HPDE6-E6E7 (cell line): ENCODE data around the gene PQBP1.
A peak's percentile ranks its signal among the peaks of the same experiment; 100 is the strongest.
"Not testable (repeated sequence)": the region's sequence is repeated elsewhere in the genome, so short reads cannot be mapped to it uniquely, and the experiment has no call there.

Experiments
- DNase-seq: peaks from one replicate; pipeline ENCODE4 v3.0.0; 2011; ENCODE audit warnings: missing footprints; ENCODE audit errors: extremely low spot score

Gene PQBP1, protein sequence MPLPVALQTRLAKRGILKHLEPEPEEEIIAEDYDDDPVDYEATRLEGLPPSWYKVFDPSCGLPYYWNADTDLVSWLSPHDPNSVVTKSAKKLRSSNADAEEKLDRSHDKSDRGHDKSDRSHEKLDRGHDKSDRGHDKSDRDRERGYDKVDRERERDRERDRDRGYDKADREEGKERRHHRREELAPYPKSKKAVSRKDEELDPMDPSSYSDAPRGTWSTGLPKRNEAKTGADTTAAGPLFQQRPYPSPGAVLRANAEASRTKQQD

DNA sequence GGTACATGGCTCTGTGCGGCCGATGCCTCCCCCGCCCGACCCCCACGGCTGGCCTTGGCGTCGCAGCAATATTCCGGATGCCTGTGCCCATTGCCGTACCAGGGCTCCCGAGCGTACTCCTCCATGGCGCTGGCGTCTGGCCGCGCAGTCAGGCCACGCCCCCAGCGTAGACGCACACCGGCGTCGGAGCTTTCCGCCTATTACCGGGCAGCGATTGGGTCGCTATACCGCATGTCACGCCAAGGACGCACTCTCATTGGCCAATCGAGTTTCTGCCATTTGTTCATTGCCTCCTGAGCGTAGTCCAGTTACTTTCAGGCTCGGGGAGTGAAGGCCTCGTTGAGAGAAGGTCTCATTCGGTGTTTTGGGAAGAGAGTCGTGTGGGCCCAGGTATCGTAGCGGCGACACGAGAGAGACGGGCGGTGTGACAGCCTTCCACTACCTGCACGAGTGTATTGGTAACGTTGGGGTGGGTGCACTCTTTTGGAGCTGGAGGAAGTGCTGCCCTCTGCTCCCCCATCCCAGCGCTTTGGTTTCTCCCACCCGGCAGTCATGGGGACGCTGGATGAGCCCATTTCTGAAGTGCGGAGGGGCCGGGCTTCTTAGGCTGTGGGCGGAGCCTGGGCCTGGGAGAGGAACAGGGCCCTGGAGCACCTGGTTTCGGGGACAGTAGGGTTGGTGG is at the start of gene PQBP1, which contains the start of gene TIMM17B:
PQBP1 (plus strand) TSS at position 306 of the 682 bp plus-strand sequence. CDS start 580 bp downstream, outside the sequence.
TIMM17B (minus strand) TSS at position 144 of the 682 bp plus-strand sequence; CDS start at position 125, 19 bp downstream.
- DNase-seq = peak; percentile 70

DNA sequence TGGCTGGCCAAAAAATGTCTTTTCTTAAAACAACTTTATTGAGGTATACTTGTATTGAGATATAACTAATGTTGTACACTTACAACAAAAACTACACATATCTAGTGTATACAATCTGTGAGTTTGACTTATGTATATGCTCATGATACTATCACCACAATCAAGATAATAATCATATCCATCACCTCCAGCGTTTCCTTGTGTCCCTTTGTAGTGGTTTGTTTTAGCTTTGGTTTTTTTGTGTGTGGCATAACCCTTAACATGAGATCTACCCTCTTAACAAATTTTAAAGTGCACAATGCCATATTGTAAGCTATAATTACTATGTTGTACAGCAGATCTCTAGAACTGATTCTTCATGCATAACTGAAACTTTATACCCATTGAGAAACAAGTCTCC is 48.9 kb upstream of the PQBP1 start:
- no peak for DNase-seq

DNA sequence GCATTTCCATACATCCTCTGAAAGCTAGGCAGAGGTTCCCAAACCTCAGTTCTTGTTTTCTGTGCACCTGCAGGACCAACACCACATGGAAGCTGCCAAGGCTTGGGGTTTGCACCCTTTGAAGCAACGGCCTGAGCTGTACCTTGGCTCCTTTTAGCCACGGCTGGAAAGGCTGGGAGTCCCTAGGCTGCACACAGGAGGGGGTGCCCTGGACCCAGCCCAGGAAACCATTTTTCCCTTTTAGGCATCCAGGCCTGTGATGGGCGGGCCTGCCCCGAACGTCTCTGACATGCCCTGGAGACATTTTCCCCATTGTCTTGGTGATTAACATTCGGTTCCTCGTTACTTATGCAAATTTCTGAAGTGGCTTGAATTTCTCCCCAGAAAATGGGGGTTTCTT is 44.9 kb upstream of the PQBP1 start:
- DNase-seq = no peak

DNA sequence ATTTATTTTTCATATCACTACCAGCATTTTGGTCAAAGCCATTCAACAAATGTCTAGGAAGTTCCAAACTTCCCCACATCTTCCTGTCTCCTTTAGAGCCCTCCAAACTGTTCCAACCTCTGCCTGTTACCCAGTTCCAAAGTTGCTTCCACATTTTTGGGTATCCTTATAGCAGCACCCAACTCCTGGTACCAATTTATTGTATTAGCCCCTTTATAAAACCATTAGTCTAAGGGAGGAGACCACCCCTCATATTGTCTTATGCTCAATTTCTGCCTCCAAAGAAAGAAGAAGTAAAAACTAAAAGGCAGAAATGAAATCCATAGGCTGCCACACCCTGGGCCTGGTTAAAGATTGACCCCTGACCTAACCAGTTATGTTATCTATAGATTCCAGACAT is 44.2 kb upstream of the PQBP1 start:
- DNase-seq = not testable (repeated sequence)

DNA sequence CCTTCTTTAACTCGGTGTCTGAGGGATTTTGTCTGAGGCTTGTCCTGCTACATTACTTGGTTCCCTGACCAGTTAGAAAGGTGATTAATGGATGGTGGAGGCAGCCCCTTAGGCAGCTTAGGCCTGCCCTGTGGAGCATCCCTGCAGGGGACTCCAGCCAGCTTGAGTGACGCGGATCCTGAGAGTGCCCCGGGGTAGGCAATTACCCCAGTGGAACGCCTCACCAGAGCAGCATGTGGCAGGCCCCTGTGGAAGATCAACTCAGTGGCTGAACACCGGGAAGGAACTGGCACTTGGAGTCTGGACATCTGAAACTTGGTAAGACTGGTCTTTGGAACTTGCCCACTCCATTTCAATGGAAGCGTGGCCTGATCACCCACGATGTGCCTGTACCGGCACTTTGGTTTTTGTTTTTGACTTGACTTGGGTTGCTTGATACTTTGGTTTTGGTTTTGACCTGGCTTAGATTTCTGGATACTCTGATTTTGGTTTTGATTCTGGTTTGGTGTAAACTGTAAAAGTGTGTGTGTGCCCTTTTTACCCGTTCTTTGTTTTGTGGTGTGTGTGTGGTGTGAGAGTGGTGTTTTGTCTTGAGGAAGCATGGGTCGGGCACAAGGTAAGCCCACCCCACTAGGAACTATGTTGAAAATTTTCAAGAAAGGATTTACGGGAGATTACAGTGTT is 43.5 kb upstream of the PQBP1 start:
- not testable (repeated sequence) for DNase-seq

DNA sequence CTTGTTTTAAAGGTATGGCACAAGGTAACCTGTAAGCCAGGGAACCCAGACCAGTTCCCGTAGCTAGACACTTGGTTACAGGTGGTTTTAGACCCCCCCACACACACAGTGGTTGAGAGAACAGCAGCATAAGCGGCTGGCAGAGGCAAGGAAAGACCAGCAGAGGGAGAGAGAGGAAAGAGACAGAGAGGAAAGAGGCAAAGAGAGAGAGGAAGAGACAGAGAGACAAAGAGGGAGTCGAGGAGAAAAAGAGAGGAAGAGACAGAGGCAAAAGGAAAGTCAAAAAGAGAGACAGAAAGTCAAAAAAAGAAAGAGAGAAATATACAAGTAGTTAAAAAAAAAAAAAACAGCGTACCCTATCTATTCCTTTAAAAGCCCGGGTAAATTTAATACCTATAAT is 42.8 kb upstream of the PQBP1 start:
- DNase-seq = no peak

DNA sequence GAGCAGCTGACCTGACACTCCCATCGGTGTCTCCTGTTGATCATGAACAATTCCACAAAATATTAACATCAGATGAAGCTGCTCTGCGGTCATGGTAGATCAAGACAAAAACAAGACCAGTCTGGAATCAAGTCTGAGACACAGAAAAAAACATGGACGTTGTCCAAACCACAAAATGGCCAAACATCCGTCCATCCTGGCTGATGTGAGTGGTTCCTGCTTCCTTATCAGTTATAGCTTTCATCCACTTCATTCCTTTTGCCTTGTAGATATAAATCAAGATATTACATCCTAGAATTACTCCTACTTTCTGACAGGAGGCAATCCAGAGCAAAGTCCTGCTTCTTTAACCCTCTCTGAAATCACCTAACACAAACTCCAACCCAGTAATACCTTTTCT is 33.5 kb upstream of the PQBP1 start:
- DNase-seq = no peak

DNA sequence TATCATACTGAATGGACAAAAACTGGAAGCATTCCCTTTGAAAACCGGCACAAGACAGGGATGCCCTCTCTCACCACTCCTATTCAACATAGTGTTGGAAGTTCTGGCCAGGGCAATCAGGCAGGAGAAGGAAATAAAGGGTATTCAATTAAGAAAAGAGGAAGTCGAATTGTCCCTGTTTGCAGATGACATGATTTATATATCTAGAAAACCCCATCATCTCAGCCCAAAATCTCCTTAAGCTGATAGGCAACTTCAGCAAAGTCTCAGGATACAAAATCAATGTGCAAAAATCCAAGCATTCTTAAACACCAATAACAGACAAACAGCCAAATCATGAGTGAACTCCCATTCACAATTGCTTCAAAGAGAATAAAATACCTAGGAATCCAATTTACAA is 25.7 kb upstream of the PQBP1 start:
- not testable (repeated sequence) for DNase-seq

DNA sequence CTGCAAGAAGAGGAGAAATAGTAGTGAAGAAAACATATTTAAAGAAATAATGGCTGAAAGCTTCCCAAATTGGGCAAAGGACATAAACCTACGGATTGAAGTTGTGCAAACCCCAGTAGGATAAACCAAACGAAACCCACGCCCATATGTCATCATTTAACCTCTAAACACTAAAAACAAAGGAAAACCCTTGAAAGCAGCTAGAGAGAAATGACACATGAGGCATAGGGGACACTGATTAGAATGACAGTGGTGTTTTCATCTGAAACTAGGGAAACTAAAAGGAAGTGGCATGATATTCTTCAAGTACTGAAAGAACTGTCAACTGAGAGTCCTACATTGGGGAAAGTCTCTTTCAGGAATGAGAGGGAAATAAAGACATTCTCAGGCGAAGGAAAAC is 20.8 kb upstream of the PQBP1 start:
- DNase-seq = not testable (repeated sequence)

DNA sequence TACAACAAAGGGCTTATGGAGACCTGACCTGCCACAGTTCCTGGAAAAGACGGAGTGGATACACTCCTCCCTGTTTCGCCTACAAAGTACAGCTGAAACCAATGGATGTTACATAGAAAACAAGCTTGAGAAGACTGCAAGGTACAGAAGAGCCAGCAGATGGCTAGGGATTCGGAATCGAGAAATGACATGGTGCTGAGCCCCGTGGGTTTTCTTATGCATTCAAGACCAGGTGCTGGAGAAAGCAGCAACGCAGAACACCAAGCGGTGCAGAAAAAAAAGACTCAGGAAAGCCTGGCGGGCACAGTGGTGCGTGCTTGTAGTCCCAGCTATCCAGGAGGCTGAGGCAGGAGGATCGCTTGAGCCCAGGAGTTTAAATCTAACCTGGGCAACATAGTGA is 14.0 kb upstream of the PQBP1 start:
- DNase-seq = no peak

DNA sequence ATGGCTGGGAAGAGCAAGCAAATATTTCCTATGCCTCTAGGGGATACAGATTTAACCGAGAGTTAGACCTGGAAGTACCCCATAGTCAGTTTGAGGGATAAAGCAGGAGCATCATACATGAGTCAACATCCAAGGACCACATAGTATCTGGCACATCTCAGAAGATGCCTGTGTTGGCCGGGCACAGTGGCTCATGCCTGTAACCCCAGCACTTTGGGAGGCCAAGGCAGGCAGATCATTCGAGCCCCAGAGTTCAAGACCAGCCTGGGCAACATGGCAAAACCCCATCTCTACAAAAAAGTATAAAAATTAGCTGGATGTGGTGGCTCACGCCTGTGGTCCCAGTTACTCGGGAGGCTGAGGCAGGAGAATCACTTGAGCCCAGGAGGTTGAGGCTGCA is 11.1 kb upstream of the PQBP1 start:
- DNase-seq = not testable (repeated sequence)

DNA sequence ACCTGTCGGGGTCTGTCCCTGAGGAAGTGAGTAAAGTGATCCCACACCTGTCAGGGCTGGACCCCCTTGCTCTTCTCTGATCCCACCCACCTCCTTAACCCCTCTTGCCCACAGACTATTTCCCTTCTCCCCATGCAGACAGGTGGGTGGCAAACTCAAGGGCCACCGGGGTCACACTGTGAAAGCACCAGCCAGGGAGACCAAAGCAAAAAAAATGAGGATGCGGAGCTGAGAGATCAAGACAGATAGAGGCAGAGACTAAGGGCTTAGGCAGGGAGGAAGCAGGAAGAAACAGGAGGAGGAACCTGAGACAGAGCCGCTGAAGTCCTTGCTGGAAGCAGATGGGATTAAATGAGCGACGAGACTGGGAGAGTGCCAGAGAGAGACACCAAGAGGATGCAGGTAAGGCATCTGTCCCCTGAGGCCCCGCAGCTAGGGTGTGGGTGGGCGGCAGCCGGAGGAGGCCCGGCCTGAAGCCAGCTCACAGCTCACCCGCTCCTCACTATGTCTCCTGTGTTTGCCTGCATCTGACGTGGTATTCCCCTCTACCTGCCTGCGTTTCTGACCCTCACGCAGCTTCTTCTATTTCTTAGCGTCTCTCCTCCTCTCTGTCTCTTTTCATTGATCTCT is 7.3 kb upstream of the PQBP1 start:
- no peak for DNase-seq

DNA sequence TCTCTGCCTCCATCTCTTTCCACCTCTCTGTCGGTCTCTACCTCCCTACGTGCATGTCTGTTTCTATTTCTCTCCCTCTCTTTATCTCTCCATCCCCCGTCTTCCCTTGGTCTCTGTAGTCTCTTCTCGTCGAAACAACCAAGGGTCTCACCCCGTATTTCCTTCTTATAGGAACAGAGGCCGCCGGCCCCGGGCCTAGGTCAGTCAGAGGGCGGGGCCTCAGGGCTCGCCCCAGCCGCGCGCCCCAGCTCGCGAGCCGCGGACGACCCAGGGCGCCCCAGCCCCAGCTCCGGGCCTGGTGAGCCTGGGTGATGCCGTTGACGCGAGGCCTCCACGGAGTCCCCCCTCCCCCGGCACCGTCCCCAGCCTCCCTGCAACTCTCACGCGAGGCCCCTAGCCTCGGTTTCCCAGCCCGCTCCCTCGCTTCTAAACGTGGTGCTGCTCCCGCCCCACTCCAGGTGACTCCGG is 6.8 kb upstream of the PQBP1 start:
- no peak for DNase-seq

DNA sequence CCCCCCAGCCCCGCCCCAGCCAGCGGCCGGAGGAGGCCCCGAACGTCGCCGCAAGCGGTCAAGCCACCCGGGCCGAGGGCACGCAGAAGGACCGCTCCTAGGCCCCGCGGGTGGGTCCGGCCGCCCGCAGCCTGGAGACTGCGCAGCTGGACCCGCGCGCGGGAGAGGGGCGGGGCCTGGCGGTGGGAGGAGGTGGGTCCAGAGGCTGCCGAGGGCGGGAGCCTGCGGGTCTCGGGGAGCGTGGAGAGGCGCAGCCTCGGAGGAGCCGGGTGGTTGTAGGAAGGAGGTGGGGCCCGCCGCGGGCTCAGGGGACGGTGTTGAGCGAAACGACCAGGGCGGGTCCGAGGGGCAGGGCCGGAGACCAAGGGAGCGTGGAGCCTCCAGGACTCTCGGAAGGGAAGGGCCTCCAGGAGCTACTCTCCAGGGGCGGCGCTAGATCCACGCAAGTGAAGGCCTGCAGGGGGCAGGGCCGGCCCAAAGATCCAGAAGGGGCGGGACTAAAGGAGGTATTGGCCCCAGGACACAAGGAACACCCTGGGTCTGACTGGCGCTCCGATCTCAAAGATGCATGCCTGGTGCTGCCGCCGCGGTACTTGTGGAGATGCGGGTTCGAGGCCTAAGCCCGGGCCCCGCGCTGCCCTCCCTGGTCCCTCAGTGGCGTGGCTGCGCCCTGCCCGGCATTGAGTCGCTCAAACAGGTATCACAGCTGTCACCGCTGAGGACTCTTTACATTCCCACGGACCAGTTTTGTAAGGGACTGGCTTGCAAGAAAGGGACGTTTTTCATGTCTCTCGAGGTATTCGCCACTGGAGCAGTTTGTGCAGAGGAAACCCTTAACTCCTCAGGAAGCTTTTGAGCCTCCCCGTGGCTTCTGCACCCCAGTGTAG is 6.1 kb upstream of the PQBP1 start:
- peak; percentile 66 for DNase-seq

DNA sequence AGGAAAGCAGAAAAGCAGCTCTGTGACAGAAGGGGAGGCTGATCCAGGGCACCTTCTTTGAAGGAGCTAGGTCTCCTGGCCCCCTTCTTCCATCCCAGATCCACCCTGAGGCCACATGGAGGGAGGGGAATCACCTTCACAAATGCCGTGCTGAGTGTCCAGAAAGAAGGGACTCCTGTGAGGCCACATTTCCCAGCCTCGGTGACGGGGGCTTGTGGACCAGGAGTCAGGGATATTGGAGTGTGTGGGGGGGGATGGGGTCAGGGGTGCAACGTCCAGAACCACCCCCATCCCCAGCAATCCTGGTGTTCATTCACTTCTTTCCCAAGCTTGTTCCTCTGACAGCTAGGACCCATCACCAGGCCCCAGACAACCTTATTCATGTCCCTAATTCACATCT is 4.8 kb upstream of the PQBP1 start:
- no peak for DNase-seq

DNA sequence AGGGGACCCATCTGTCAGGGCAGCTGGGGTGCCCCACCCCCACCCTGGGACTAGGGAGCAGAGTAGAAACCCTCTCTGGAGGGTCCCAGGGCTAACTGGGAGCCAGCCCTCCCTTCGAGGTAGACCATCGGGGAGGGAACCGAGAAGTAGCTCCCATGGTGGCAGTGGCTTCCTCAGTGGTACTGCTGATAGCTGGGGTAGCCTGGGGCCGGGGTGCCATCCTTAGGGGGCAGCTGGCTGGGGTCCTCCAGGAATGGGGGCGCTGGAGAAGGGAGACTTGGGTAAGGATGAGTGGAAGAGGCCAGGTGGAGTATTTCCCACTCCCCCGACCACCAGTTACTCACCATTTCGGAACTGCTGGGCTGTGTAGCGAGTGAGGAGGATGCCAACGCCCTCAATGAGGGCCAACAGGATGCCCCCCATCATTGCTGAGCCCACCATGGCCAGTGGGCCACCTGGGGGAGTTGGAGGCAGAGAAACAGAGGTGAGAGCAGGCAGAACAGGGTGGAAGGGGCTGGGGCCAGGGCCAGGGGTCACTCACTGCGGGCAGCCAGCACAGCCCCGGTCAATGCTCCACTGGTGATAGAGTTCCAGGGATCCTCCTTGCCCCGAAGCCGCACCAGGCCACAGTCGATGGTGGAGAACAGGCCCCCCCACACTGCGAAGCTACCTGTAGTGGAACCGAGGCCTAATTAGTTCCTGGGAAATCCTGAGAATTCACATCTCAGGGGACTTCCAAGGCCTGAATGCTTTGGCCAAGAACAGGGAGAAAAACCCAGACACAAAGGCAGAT is 4.0 kb upstream of the PQBP1 start:
- no peak for DNase-seq

DNA sequence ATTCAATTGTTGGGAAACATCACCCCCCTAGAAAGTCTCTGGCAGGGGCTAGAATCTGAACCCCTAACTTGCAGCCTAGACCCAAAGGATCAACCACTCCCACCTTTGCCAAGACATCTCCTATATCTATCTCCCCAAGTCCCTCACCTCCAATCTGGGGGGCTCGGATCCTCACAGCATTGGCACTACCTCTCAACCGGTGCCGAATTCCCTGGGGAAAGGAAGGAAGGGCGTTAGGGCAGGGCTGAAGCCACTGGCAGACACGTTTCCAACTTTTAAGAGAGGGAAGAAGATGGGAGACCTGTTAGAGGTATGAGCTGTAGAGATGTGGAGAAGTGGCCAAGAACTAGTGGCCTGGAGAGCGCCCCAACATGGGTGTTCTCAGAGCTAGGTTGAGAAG is 2.8 kb upstream of the PQBP1 start:
- no peak for DNase-seq

DNA sequence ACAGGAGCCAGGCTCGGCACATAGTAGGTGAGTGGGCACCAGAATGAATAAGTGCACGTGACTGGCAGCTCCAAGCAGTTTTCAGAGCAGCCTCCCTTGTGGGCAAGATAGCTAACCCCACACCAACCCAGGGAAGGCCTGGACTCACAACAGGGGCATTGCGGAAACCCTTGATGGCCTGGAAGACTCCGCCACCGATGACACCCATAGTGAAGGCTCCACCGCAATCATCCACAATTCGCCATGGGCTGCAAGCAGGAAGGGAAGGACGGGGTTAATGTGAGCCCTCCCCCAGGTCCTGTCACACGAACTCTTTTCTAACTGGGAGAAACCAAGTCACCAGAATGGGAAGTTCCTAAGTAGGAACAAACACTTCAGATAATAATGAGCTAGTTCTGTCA is 1.1 kb upstream of the PQBP1 start:
- DNase-seq = no peak

DNA sequence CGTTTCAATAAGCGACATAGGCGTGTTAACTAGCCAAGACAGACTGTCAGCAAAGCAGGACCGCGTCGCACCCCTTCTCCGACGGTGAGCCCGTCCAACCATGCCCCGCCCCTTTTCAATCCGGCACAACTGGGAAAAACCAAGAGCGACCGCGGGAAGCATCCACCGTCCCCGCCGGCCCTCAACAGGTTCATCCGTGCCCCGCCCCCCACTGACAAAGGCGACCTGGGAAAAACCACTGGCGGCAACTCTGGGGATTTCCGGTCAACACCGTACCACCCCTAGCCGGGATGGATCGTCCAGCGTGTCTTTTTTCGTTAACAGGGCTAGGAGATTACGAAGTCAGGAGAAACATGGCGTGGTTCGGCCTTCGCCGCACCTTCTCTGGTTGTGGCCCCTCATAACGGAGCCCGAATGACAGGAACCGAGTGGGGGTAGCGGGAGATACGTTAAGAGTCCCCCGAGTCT is 539 bp upstream of the PQBP1 start:
- DNase-seq = no peak

DNA sequence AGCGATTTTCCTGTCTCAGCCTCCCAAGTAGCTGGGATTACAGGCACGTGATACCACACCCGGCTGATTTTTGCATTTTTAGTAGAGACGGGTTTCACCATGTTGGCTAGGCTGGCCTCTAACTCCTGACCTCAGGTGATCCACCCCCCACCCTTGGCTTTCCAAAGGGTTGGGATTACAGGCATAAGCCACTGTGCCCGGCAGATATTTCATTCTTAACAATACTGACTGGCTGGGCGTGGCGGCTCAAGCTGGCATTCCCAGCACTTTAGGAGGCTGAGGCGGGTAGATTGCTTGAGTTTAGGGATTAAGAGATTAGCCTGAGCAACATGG is 1.3 kb downstream of the PQBP1 start:
- no peak for DNase-seq
